RWPE2 (cell line): ENCODE results near the gene LHFPL3.
A peak's percentile ranks its signal among the peaks of the same experiment; 100 is the strongest.

ENCODE experiments used
- ATAC-seq: fragments of 200-7000 bp; cut with Tn5 transposase; 3 replicates; pipeline ENCODE4 v1.9.1; 2021; ENCODE audit warnings: low read depth
- DNase-seq: peaks from one replicate; pipeline ENCODE4 v3.0.0-alpha.2; 2020; ENCODE audit warnings: low spot score
- H3K27ac ChIP-seq: fragments of 450-650 bp; 2 replicates; pipeline ENCODE4 v1.5.1; 2017; ENCODE audit warnings: mild to moderate bottlenecking; ENCODE audit not compliant: poor library complexity, severe bottlenecking
- H3K27me3 ChIP-seq: fragments of 250-450 bp; sonication (Bioruptor Pico); 2 replicates; pipeline ENCODE4 v1.5.1; 2021; ENCODE audit warnings: mild to moderate bottlenecking, moderate library complexity; ENCODE audit not compliant: insufficient read depth, poor library complexity, severe bottlenecking
- H3K36me3 ChIP-seq: fragments of 250-450 bp; sonication (Bioruptor Pico); 2 replicates; pipeline ENCODE4 v1.5.1; 2020; ENCODE audit warnings: low read depth, mild to moderate bottlenecking, moderate library complexity
- H3K4me1 ChIP-seq: fragments of 250-450 bp; sonication (Bioruptor Pico); 2 replicates; pipeline ENCODE4 v1.5.1; 2021; ENCODE audit warnings: mild to moderate bottlenecking, moderate library complexity; ENCODE audit not compliant: insufficient read depth, poor library complexity, severe bottlenecking
- H3K4me3 ChIP-seq: fragments of 250-450 bp; sonication (Bioruptor Pico); 2 replicates; pipeline ENCODE4 v1.5.1; 2021; ENCODE audit warnings: mild to moderate bottlenecking, moderate library complexity; ENCODE audit not compliant: severe bottlenecking
- H3K9me3 ChIP-seq: fragments of 250-450 bp; sonication (Bioruptor Pico); 2 replicates; pipeline ENCODE4 v1.5.1; 2021; ENCODE audit warnings: mild to moderate bottlenecking, moderate library complexity; ENCODE audit not compliant: severe bottlenecking
- TF ChIP-seq, protein P1 (sequence below): fragments of 450-650 bp; IDR thresholded peaks from one replicate; pipeline ENCODE4 v1.5.1; 2017; ENCODE audit warnings: mild to moderate bottlenecking, moderate library complexity; ENCODE audit not compliant: poor library complexity, severe bottlenecking

Gene LHFPL3

DNA sequence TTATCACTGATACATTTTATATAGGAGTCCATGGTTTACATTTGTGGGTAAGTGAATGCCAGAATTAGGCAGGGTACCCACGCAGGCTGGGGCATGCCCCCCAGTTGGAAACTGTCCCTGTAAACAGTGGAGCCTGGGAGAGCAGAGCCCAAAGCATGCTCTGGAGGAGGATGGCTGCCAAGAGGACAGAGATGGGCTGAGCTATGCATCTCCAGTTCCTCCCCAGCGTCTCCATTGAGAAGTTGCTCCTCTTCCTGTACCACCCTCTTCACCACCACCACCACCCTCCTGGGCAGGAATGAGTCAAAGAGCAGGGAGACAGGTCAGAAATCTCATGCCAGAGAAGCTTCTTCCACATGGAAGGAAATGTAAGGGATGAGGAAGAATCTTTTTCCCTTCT is 617.9 kb downstream of the LHFPL3 start:
- H3K9me3 ChIP-seq = no peaks in the 10 kb centered on the region
- DNase-seq (no peak), ATAC-seq (no peak)
- H3K27me3 ChIP-seq = no peaks in the 10 kb centered on the region
- no peak overlapping the region for H3K4me3 ChIP-seq
- peaks cover 17% of the 10 kb centered on the region for H3K4me1 ChIP-seq
- H3K36me3 ChIP-seq = no peaks in the 10 kb centered on the region
- peak overlapping the region; percentile 60 for H3K27ac ChIP-seq
- TF ChIP-seq, protein P1, sequence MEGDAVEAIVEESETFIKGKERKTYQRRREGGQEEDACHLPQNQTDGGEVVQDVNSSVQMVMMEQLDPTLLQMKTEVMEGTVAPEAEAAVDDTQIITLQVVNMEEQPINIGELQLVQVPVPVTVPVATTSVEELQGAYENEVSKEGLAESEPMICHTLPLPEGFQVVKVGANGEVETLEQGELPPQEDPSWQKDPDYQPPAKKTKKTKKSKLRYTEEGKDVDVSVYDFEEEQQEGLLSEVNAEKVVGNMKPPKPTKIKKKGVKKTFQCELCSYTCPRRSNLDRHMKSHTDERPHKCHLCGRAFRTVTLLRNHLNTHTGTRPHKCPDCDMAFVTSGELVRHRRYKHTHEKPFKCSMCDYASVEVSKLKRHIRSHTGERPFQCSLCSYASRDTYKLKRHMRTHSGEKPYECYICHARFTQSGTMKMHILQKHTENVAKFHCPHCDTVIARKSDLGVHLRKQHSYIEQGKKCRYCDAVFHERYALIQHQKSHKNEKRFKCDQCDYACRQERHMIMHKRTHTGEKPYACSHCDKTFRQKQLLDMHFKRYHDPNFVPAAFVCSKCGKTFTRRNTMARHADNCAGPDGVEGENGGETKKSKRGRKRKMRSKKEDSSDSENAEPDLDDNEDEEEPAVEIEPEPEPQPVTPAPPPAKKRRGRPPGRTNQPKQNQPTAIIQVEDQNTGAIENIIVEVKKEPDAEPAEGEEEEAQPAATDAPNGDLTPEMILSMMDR = no peak

DNA sequence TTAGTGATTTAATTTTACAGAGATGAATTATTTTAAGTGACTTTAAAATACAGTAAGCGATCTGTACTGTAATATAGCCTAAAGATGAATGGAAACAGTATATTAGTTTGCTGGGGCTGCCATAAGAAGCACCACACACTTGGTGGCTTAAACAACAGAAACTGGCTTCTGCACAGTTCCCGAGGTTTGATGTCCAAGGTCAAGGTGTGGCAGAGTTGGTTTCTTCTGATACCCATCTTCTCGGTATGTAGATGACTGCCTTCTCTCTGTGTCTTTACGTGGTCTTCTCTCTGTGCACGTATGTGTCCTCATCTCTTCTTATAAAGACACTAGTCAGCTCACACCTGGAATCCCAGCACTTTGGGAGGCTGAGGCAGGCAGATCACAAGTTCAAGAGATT is 621.6 kb downstream of the LHFPL3 start:
- no peak overlapping the region for H3K4me3 ChIP-seq
- no peak overlapping the region for H3K27ac ChIP-seq
- ATAC-seq (no peak), DNase-seq (no peak)
- H3K9me3 ChIP-seq = no peaks in the 10 kb centered on the region
- H3K36me3 ChIP-seq = no peaks in the 10 kb centered on the region
- H3K27me3 ChIP-seq = no peaks in the 10 kb centered on the region
- TF ChIP-seq, protein P1 = no peak
- H3K4me1 ChIP-seq = peaks cover 9% of the 10 kb centered on the region

DNA sequence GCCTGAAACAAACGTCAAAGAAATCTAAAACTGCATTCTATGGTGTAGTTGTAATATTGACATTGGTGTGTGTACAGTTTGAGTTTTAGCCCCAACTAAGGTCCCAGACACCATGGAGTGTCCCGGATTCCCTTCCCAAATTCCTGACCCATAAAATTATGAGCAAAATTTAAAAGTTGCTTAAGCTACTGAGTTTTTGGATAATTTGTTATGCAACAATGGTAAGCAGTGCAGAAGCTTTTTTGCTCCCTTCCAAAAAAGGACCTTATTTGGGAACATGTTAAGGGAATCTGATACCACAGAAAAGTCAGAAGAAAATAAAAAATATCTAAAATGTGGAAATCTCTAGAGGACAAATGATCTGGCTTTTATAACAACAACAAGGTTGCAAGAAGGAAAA is 622.4 kb downstream of the LHFPL3 start:
- peaks cover 2% of the 10 kb centered on the region for H3K4me1 ChIP-seq
- H3K4me3 ChIP-seq = no peak overlapping the region
- DNase-seq (no peak), ATAC-seq (no peak)
- H3K27me3 ChIP-seq = no peaks in the 10 kb centered on the region
- no peaks in the 10 kb centered on the region for H3K36me3 ChIP-seq
- H3K27ac ChIP-seq = no peak overlapping the region
- TF ChIP-seq, protein P1 = no peak
- no peaks in the 10 kb centered on the region for H3K9me3 ChIP-seq

DNA sequence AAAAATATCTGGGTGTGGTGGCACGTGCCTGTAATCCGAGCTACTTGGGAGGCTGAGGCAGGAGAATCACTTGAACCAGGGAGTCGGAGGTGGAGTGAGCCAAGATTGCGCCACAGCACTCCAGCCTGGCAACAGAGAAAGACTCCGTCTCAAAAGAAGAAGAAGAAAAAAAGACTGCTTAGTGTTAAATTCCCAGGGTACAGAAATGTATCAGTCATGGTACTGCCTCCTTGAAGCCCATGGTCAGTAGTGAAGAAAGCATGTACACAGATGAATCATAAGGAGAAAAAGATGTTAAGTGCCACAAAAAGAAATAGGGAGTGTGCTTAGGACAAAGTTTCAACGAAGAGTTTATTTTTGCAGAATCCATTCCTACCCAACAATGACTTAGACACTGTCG is 623.1 kb downstream of the LHFPL3 start:
- no peak for ATAC-seq

DNA sequence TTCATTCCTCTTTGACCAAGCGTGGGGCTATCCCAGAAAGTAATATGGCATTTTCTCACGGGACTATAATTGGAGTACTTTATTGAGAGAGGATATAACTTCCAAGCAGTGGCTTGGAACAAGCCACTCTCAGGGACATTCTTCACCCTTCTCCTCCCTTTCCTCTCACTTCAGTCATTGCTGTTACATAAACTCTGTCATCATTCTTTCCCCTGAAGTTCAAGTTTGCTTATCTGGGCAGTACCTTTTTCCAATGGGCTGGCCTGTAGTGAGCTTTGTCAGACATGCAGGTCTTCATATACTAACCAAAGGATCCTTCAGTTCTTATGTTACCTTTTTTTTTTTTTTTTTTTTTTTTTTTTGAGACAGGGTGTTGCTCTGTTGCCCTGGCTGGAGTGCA is 626.9 kb downstream of the LHFPL3 start:
- no peak overlapping the region for H3K4me3 ChIP-seq
- no peaks in the 10 kb centered on the region for H3K36me3 ChIP-seq
- no peak for ATAC-seq
- H3K4me1 ChIP-seq = no peaks in the 10 kb centered on the region
- no peak for DNase-seq
- H3K27ac ChIP-seq = no peak overlapping the region
- no peaks in the 10 kb centered on the region for H3K27me3 ChIP-seq
- TF ChIP-seq, protein P1 = no peak
- no peaks in the 10 kb centered on the region for H3K9me3 ChIP-seq

More for the DNA sequence above, 623.1 kb downstream of the LHFPL3 start:
- TF ChIP-seq, protein P1 = no peak
- DNase-seq = no peak
- no peaks in the 10 kb centered on the region for H3K4me1 ChIP-seq
- no peaks in the 10 kb centered on the region for H3K9me3 ChIP-seq
- no peak overlapping the region for H3K27ac ChIP-seq
- H3K27me3 ChIP-seq = no peaks in the 10 kb centered on the region
- H3K4me3 ChIP-seq = no peak overlapping the region
- no peaks in the 10 kb centered on the region for H3K36me3 ChIP-seq
